Amygdala (tissue), 56 donors: ENCODE results near the gene SIRT7.

Experiments
- DNase-seq, 56 donors: peaks; one replicate each; lab custom pipeline; 2025; lab: John Stamatoyannopoulos, UW

The SIRT7 gene

DNA sequence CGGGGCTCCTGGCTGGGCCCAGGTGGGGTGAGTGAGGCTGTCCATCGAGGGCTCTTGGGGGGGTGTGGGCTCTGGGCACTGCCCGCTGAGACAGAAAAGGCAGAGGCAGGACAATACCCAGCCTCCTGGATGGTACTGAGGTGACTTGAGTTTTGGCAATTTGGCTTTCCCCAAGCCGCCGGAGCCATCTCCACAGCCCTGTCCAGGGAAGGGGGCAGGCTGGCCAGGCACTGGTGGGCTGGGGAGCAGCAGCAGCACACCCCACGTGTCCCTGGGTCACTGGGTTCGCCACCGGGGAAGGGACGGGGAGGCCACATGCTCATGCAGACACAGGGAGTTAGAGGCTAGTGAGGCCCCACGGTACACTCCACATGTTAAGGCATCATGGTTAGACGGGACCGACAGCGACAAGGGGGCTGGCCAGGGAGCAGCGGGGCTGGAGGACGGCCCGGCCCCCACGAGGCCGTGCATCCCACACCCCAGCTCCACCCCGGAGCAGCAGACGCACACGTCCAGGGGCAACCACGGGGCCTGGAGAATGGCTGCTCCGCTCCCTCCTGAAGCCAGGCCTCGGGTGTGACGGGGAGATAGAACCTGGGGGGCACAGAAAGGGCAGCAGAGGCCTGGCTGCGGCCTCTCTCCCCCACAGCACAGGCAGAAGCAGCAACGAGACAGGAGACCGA is 49.8 kb downstream of the SIRT7 start:
- no peak for DNase-seq

DNA sequence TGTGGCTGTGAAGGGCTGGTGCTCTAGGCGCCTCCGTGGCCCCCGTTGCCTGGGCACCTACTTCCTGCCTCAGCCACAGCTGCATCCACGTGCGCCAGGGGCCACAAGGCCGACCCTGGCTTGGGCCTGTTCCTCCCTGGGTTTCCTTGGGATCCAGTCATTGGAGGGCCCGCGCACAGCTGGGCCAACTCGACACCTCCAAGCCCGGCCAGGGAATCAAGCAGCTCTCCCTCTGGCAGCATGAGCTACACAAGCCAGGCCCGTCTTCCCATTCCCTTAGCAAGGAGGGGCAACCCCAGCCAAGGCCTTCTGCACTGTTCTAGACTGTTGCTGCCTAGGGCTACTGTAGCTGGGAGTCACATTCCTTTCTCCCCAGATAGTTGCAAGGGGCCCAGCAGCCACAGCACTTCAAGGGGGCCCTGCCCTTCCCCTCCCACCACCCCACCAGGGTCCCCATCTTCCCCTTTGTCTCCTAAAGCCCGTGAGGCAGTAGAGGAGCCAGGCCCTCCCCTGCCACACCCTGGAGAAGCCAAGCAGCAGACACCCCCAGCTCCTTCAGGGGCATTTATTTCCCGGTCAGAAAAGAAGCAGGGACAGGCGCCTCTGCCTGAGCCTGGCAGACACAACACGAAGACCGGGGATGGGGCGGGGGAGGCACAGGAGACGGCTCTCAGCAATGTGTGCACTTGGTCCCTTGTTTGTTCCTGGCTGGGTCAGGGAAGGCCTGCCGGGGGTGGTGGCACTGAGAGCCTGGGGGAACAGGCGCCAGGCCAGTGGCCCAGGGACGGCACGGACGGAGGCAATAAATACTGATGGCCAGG is 50.6 kb downstream of the SIRT7 start:
- peak in 1 of 56 donors; percentile 14 for DNase-seq

DNA sequence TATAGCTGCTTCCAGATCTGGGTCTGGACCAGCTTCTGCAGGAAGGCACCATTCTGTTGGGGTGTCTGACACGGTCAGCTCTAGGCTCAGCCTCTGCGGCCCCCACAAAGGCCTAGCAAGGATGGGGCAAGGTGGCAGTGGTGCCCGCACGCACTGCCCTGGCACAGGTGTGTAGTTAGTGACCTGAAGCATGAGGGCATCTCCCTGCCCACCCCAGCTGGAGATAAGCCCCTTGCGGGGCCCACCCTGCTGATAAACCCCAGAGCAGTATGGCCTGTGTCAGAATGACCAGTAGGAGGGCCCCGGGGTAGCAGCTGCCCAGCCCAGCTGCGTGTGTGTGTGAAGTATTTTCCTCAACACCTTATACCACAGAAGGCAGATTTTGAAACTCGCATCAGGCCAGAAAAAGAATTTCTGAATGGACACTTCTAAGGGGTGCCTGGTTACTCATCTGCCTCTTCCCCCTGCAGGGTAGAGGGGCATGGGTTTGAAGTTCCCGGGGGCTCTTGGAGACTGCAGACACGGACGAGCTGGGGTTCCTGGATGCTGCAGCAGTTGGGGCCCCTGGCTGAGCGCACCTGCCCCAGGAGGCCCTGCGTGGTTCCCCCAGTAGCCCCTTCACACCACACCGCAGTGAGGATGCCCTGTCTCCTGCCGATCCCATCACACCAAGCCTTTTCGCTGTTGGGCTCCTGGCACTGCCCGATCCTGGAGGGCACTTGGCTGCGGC is 51.4 kb downstream of the SIRT7 start:
- DNase-seq = no peak

DNA sequence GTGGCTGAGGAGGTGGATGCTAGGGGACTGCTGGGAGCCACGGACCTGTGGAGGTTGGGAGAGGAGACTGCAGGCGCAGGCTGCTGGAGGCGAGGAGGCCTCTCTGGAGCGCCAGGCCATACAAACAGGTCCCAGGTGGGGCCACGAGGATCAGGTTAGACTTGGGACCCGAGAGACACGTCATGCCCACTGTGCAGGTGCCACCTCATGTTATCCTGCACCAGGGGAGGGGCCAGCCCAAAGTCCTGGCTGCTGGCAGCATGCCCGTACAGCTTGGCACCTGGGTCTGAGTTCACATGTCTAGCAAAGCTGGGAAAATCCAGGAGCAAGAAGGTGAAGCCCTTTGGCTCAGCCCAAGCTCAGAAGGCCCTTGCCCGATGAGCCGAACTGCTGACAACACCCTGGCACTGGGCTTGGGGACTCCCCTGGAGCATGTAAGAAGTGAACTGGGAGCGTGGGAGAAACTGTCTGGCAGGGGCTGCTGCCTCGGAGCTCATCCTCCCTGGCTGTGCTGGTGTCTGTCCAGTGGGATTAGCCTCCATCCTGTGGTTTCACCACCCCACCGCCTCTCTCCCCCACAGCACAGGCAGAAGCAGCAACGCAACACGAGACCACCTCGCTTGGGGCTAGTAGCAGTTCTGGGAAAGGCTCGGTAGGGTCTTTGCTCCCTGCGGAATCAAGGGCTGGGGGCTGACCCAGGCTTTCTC is 52.1 kb downstream of the SIRT7 start:
- DNase-seq = no peak

DNA sequence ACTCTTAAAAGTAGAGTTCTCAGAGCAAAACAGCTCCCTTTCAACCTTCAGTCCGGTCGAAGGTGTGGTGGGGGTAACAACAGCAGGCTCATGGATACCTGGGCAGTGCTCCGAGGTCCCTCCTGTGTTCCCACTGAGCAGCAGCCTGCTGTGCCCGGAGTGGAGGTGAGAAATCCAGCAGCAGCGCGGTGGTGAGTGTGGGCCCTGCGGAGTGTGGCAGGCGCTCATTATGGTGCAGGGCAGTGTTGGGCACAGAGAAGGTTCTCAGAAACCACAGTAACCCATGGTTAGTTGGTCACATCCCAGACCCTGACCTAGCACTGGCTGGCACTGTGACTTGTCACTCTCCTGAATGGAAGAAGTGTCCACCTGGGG is 52.6 kb downstream of the SIRT7 start:
- DNase-seq = no peak

DNA sequence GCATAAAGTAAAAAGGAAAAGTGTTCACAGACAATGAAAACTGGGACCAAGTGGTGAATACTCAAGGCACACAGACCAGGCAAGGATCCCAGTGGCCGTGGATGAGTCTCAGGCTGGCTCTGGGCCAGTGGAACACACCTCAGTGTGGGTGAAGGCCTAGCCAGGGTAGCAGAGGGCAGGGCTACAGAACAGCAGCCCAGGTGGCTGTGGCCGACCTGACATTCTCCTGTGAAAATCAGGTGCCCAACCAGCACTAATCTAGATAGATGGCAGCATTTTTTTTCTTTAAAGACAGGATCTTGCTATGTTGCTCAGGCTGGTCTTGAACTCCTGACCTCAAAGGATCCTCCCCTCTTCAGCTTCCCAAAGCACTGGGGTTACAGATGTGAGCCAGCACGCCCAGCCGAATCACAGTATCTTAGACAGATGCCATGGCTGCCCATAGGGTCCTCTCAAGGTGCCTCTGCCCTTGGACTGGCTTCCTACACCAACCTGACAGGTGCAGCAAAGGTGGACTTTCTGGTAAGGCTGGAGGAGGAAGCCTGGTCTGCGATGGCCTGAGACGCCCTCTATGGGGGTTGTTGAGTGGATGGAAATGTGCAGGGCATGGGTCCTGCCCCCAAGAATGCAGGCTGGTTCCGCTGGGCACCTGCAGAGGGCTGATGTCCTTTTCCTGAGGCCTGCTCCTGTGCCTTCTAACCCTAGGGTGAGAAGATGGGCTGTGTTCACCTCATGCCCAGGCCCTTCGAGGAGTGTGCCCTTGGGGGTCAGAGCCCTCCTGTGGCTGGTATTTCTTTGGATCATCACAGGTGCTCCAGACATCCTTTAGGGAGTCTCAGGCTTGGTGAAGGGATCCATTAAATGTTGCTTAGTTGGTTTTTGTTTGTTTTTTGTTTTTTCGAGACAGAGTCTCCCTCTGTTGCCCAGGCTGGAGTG is 53.9 kb downstream of the SIRT7 start:
- DNase-seq = no peak

DNA sequence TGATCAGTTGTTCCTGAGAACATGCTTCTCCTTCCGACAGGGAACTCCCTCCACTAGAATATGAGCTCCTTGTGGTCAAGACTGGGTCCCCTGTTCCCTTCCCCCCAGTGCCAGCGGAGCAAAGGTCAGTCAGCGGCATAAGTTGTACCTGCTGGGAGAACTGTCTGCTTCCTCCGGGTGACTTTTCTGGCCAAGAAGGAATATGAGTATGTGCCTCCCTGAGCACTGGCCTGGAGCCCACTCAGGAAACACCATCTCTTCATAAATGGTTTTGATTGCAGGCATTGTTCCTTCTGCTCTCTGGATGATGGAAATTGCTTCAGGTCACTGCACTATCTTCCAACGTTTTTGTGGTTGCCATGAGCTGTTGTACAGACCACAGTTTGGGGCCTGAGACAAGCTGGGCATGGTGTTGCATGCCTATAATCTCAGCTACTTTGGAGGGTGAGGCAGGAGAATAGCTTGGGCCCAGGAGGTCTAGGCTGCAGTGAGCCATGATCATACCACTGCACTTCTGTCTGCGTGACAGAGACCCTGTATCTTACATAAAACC is 54.8 kb downstream of the SIRT7 start:
- DNase-seq = no peak
